ENCODE data around the gene MED10. TPM values are rescaled to one million over a fixed set of nuclear protein-coding genes. Genes with fewer than 3 reads are reported as not detected.

The MED10 gene
- total and polyA plus RNA-seq, 2 of the 4 experiments (the other 2 are of a cell fraction): 9.1 to 60.0 TPM

- H3K4me2 ChIP-seq (ENCODE audit: low read depth, low read length): no peak overlapping the region
- dilution Hi-C loops (cut with HindIII; ENCODE audit: low sequenced_read_pairs, unreplicated experiment): no loop called here
- H2BK20ac ChIP-seq (ENCODE audit: low read depth, low read length): no peak overlapping the region
- no peak overlapping the region for H3K4ac ChIP-seq (ENCODE audit: low read depth, low read length)
- in situ Hi-C loops (cut with MboI; ENCODE audit: low sequenced_read_pairs): no loop called here
- H2AK9ac ChIP-seq (replicated peaks; ENCODE audit: low read depth, low read length, poor library complexity): no peak overlapping the region
- no peaks in the 10 kb centered on the region for H4K20me1 ChIP-seq (ENCODE audit: insufficient read depth, low read length)
- H3K18ac ChIP-seq (ENCODE audit: low read depth, low read length): no peak overlapping the region
- no peaks in the 10 kb centered on the region for H3K36me3 ChIP-seq (ENCODE audit: control insufficient read depth, insufficient read depth, low read length)
- H4K5ac ChIP-seq (ENCODE audit: low read depth, low read length): no peak overlapping the region
- DNase-seq (no peak), ATAC-seq (ENCODE audit: low read depth) (no peak)
- H3K56ac ChIP-seq (ENCODE audit: extremely low read depth, insufficient read depth, low read length): no peak overlapping the region
- intact Hi-C loops (cut with micrococcal nuclease): no loop called here
- H2BK5ac ChIP-seq (ENCODE audit: low read depth, low read length, poor library complexity, severe bottlenecking): no peak overlapping the region
- H3K27ac ChIP-seq (ENCODE audit: insufficient read depth, low read length): no peak overlapping the region
- H2BK120ac ChIP-seq (ENCODE audit: low read depth, low read length): no peak overlapping the region
- no peak overlapping the region for H2AFZ ChIP-seq (replicated peaks; ENCODE audit: low read length, poor library complexity)
- no TSS peak for BruUV-seq (replicated peaks)
- H4K8ac ChIP-seq (ENCODE audit: low read depth in 2 of 2, low read length in 2 of 2): no peak overlapping the region
- CTCF ChIA-PET: no interaction called here
- H3K9me3 ChIP-seq (ENCODE audit: control insufficient read depth, insufficient read depth, low read length): no peaks in the 10 kb centered on the region
- H3K4me3 ChIP-seq (ENCODE audit: insufficient read depth, low read depth, low read length): no peak overlapping the region
- H3K23ac ChIP-seq (ENCODE audit: low read depth, low read length): no peak overlapping the region
- no peak overlapping the region for H3K9ac ChIP-seq (ENCODE audit: low read depth, low read length)
- WGBS, 2 experiments (ENCODE audit: extremely low coverage in 2 of 2, insufficient read length in 1 of 2): no CpG with 5 or more reads among the region's 3 CpGs
- no peak overlapping the region for H2BK15ac ChIP-seq (ENCODE audit: low read depth, low read length)
- H3K27me3 ChIP-seq (ENCODE audit: control insufficient read depth, insufficient read depth, low read length): no peaks in the 10 kb centered on the region
- H3K14ac ChIP-seq (replicated peaks; ENCODE audit: low read depth, low read length): no peak overlapping the region
- no peak for TF ChIP-seq RFX5 (IDR thresholded peaks at IDR 0.05; ENCODE audit: low read depth, low read length)
- TF ChIP-seq SMC3 (IDR thresholded peaks at IDR 0.05; ENCODE audit: low read depth, low read length): no peak
- POLR2A ChIA-PET (ENCODE audit: unreplicated experiment): no interaction called here
- no peak overlapping the region for H4K91ac ChIP-seq (ENCODE audit: insufficient read depth, low read depth, low read length)
- H2AK5ac ChIP-seq (ENCODE audit: low read depth, low read length): no peak overlapping the region
- H3K9me1 ChIP-seq (ENCODE audit: insufficient read depth, low read length): no peaks in the 10 kb centered on the region
- no peaks in the 10 kb centered on the region for H3K79me1 ChIP-seq (ENCODE audit: low read depth in 1 of 2, low read length in 2 of 2)
- no peaks in the 10 kb centered on the region for H3K4me1 ChIP-seq (ENCODE audit: control insufficient read depth, insufficient read depth, low read length)
These were observed 23.5 kb downstream of the MED10 start for GRCh38 chr5:6354848-6355247.

All from IMR-90 (cell line).